Hematopoietic multipotent progenitor cell (in vitro differentiated cells): ENCODE measurements around the gene PPP1CA. TPM values are rescaled to one million over a fixed set of nuclear protein-coding genes. Genes with fewer than 3 reads are reported as not detected.
A peak's percentile ranks its signal among the peaks of the same experiment; 100 is the strongest.
"Not testable (repeated sequence)": the region's sequence is repeated elsewhere in the genome, so short reads cannot be mapped to it uniquely, and the experiment has no call there.

Experiments used
- DNase-seq, 3 donors: peaks; one replicate each; pipeline ENCODE4 v3.0.0-alpha.2; 2011 to 2015; ENCODE audit warnings: low read depth in 2 of 3, low spot score in 2 of 3
- total RNA-seq: library from RNA; depleted of rRNA; stranded (reverse); fragments of >200 nt; gene quantifications from one replicate; pipeline ENCODE4 v1.2.3, GENCODE V29; 2012

The PPP1CA gene
- total RNA-seq, 1 donor: 328 TPM

GRCh38 chr11:67435031-67435726 is 33.5 kb upstream of the PPP1CA start:
- DNase-seq: no peak

- DNase-seq: no peak
These were observed 32.8 kb upstream of the PPP1CA start for GRCh38 chr11:67434395-67434881.

- DNase-seq: no peak
These were observed 32.1 kb upstream of the PPP1CA start for GRCh38 chr11:67433536-67434394.

GRCh38 chr11:67432655-67433349 is 31.1 kb upstream of the PPP1CA start:
- DNase-seq: no peak

GRCh38 chr11:67431346-67432249 is 29.9 kb upstream of the PPP1CA start:
- no peak for DNase-seq

- no peak for DNase-seq
These were observed 28.1 kb upstream of the PPP1CA start for GRCh38 chr11:67429722-67430121.

GRCh38 chr11:67429038-67429668 is 27.5 kb upstream of the PPP1CA start:
- no peak for DNase-seq

- peak; percentile 96 to 98 (median 98) for DNase-seq
These were observed 26.7 kb upstream of the PPP1CA start, which contains the start of gene RPS6KB2 for GRCh38 chr11:67428052-67429001. TSS of gene RPS6KB2 (plus strand) at chr11:67428494. CDS start at chr11:67428546, 52 bp downstream.

- DNase-seq: not testable (repeated sequence)
These were observed 25.8 kb upstream of the PPP1CA start for GRCh38 chr11:67427364-67427859.

- no peak for DNase-seq
These were observed 22.4 kb upstream of the PPP1CA start for GRCh38 chr11:67423891-67424613.

GRCh38 chr11:67423466-67423865 is 21.8 kb upstream of the PPP1CA start:
- DNase-seq: no peak

GRCh38 chr11:67422891-67423290 is 21.2 kb upstream of the PPP1CA start:
- no peak for DNase-seq

- no peak for DNase-seq
These were observed 19.9 kb upstream of the PPP1CA start for GRCh38 chr11:67421430-67422031.

GRCh38 chr11:67420646-67421429 is 19.2 kb upstream of the PPP1CA start:
- peak; percentile 95 to 96 (median 95) for DNase-seq

GRCh38 chr11:67420147-67420645 is 18.5 kb upstream of the PPP1CA start:
- no peak for DNase-seq
